ENCODE results near the gene TEAD1.

GRCh38 chr11:12728417-12728816 lies 54.2 kb downstream of the TEAD1 start:
- no peak for TF ChIP-seq POLR2A (IDR thresholded peaks at IDR 0.05)
- TF ChIP-seq CTCF (IDR thresholded peaks at IDR 0.05): no peak
- no peak for TF ChIP-seq POLR2AphosphoS5 (IDR thresholded peaks at IDR 0.05)
